Measurements from ENCODE around the gene ZFYVE27. TPM values are rescaled to one million over a fixed set of nuclear protein-coding genes. Genes with fewer than 3 reads are reported as not detected.

ZFYVE27 gene
- total RNA-seq, 1 donor from 2014 or later = 28.0 TPM

- no peak overlapping the region for H3K27ac ChIP-seq
- peaks cover 0 to 1% of the 10 kb centered on the region in 2 donors for H3K36me3 ChIP-seq
- no peak overlapping the region for H3K4me3 ChIP-seq
- DNase-seq (ENCODE audit: extremely low spot score in 2 of 2) = no peak
- intact Hi-C loops (cut with DNase I) = no loop called here
- TF ChIP-seq POLR2AphosphoS5 (IDR thresholded peaks at IDR 0.05; ENCODE audit: insufficient read depth in 1 of 2, low read depth in 1 of 2) (no peak), CTCF (IDR thresholded peaks at IDR 0.05) (no peak), POLR2A (IDR thresholded peaks at IDR 0.05) (no peak)
- H3K27me3 ChIP-seq = peaks cover 4% of the 10 kb centered on the region
- H3K9me3 ChIP-seq = no peaks in the 10 kb centered on the region
- peaks cover 6% of the 10 kb centered on the region for H3K4me1 ChIP-seq
Observed at GRCh38 chr10:97766996-97767924, 30.3 kb downstream of the ZFYVE27 start.

- Histone ChIP-seq H3K4me1 (peaks cover 6% of the 10 kb centered on the region), H3K9me3 (no peaks in the 10 kb centered on the region), H3K27ac (no peak overlapping the region), H3K4me3 (no peak overlapping the region), H3K36me3 (no peaks in the 10 kb centered on the region), H3K27me3 (peaks cover 4% of the 10 kb centered on the region)
- DNase-seq (ENCODE audit: extremely low spot score in 2 of 2) = no peak
- no peak for TF ChIP-seq POLR2AphosphoS5 (IDR thresholded peaks at IDR 0.05; ENCODE audit: insufficient read depth in 1 of 2, low read depth in 1 of 2)
- no peak for TF ChIP-seq CTCF (IDR thresholded peaks at IDR 0.05)
- TF ChIP-seq POLR2A (IDR thresholded peaks at IDR 0.05) = no peak
- intact Hi-C loops (cut with DNase I) = no loop called here
Observed at GRCh38 chr10:97768322-97769315, 31.7 kb downstream of the ZFYVE27 start.

- no peak overlapping the region for H3K4me3 ChIP-seq
- TF ChIP-seq POLR2A (IDR thresholded peaks at IDR 0.05) (no peak), POLR2AphosphoS5 (IDR thresholded peaks at IDR 0.05; ENCODE audit: insufficient read depth in 1 of 2, low read depth in 1 of 2) (no peak), CTCF (IDR thresholded peaks at IDR 0.05) (no peak)
Observed at GRCh38 chr10:97770255-97770654, 33.3 kb downstream of the ZFYVE27 start.

GRCh38 chr10:97771055-97771891 lies 34.3 kb downstream of the ZFYVE27 start:
- H3K27me3 ChIP-seq = peaks cover 4% of the 10 kb centered on the region

More at GRCh38 chr10:97770255-97770654, 33.3 kb downstream of the ZFYVE27 start:
- H3K9me3 ChIP-seq = no peaks in the 10 kb centered on the region
- no peak overlapping the region for H3K27ac ChIP-seq
- no peaks in the 10 kb centered on the region for H3K36me3 ChIP-seq
- DNase-seq (ENCODE audit: extremely low spot score in 2 of 2) = no peak
- peaks cover 6% of the 10 kb centered on the region for H3K4me1 ChIP-seq
- intact Hi-C loops (cut with DNase I) = no loop called here
- H3K27me3 ChIP-seq = peaks cover 4% of the 10 kb centered on the region

More at GRCh38 chr10:97771055-97771891, 34.3 kb downstream of the ZFYVE27 start:
- no peaks in the 10 kb centered on the region for H3K36me3 ChIP-seq
- TF ChIP-seq CTCF (IDR thresholded peaks at IDR 0.05) = no peak
- TF ChIP-seq POLR2A (IDR thresholded peaks at IDR 0.05) = no peak
- no peak for TF ChIP-seq POLR2AphosphoS5 (IDR thresholded peaks at IDR 0.05; ENCODE audit: insufficient read depth in 1 of 2, low read depth in 1 of 2)
- H3K9me3 ChIP-seq = no peaks in the 10 kb centered on the region
- intact Hi-C loops (cut with DNase I) = no loop called here
- DNase-seq (ENCODE audit: extremely low spot score in 2 of 2) = no peak
- H3K27ac ChIP-seq = no peak overlapping the region
- H3K4me3 ChIP-seq = peak overlapping the region in 1 of 2 donors; percentile 24
- H3K4me1 ChIP-seq = peaks cover 6% of the 10 kb centered on the region
